ENCODE data around the gene TASP1. TPM values are rescaled to one million over a fixed set of nuclear protein-coding genes. Genes with fewer than 3 reads are reported as not detected.

Gene TASP1
- total RNA-seq, 1 donor from 2014 or later = 9.0 TPM

GRCh38 chr20:13436530-13436929, 202.2 kb downstream of the TASP1 start:
- Mint-ChIP-seq H3K27me3 (ENCODE audit: unreplicated experiment) (no peaks in the 10 kb centered on the region), H3K4me1 (ENCODE audit: unreplicated experiment) (no peaks in the 10 kb centered on the region), H3K4me3 (ENCODE audit: unreplicated experiment) (no peak overlapping the region), H3K9me3 (ENCODE audit: unreplicated experiment) (peaks cover 16% of the 10 kb centered on the region), H3K36me3 (ENCODE audit: unreplicated experiment) (peaks cover 18% of the 10 kb centered on the region), H3K27ac (ENCODE audit: unreplicated experiment) (no peak overlapping the region)
- no peak for TF ChIP-seq CTCF (IDR thresholded peaks at IDR 0.05)
- no peak for DNase-seq (ENCODE audit: extremely low spot score, unreplicated experiment)

DNA sequence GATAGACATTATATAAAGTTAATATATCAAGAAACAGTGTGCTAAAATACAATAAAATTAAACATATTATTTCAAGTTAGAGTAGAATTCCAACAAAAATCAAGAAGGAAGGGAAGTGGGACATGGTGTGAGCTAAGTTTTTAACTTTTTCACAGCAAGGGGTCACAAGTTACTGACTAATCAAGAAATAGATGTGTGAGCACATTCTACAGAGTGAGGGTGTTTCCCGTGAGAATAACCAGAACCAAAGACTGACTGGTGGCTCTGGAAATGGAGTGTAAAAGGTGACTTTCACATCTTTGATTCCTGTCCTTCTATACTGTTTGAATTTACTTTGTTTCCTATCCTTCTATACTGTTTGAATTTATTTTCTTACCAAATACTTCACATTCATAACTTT, 206.6 kb downstream of the TASP1 start:
- Mint-ChIP-seq H3K27me3 (ENCODE audit: unreplicated experiment) (no peaks in the 10 kb centered on the region), H3K4me3 (ENCODE audit: unreplicated experiment) (no peak overlapping the region), H3K36me3 (ENCODE audit: unreplicated experiment) (peaks cover 9% of the 10 kb centered on the region), H3K27ac (ENCODE audit: unreplicated experiment) (no peak overlapping the region), H3K4me1 (ENCODE audit: unreplicated experiment) (no peaks in the 10 kb centered on the region), H3K9me3 (ENCODE audit: unreplicated experiment) (no peaks in the 10 kb centered on the region)
- no peak for TF ChIP-seq CTCF (IDR thresholded peaks at IDR 0.05)
- DNase-seq (ENCODE audit: extremely low spot score, unreplicated experiment) = no peak

GRCh38 chr20:13430346-13431002, 208.3 kb downstream of the TASP1 start:
- Mint-ChIP-seq H3K9me3 (ENCODE audit: unreplicated experiment) (no peaks in the 10 kb centered on the region), H3K4me1 (ENCODE audit: unreplicated experiment) (peaks cover 4% of the 10 kb centered on the region), H3K36me3 (ENCODE audit: unreplicated experiment) (peaks cover 9% of the 10 kb centered on the region), H3K27ac (ENCODE audit: unreplicated experiment) (no peak overlapping the region), H3K27me3 (ENCODE audit: unreplicated experiment) (no peaks in the 10 kb centered on the region), H3K4me3 (ENCODE audit: unreplicated experiment) (no peak overlapping the region)
- DNase-seq (ENCODE audit: extremely low spot score, unreplicated experiment) = no peak
- no peak for TF ChIP-seq CTCF (IDR thresholded peaks at IDR 0.05)

DNA sequence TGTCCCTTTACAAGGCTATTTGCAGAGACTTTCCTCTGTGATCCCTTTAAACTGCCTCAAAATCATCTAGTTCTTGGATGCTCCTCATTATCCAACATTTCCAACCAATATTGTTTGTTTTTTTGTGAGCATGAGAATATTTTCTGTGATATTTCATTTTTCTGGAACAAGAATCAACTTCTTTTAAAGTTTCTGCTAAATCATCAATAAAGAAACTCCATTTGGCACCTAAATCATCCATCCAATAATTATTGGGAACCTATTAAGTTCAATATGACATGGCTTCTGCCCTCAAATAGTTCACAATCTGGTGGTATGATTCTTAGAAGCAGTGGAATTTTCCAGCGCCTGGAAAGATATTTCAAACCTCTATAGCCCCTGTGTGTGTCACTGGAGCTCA, 210.0 kb downstream of the TASP1 start:
- no peak for DNase-seq (ENCODE audit: extremely low spot score, unreplicated experiment)
- no peaks in the 10 kb centered on the region for H3K27me3 Mint-ChIP-seq (ENCODE audit: unreplicated experiment)
- no peak for TF ChIP-seq CTCF (IDR thresholded peaks at IDR 0.05)
- no peaks in the 10 kb centered on the region for H3K9me3 Mint-ChIP-seq (ENCODE audit: unreplicated experiment)
- H3K4me1 Mint-ChIP-seq (ENCODE audit: unreplicated experiment) = peaks cover 11% of the 10 kb centered on the region
- no peak overlapping the region for H3K4me3 Mint-ChIP-seq (ENCODE audit: unreplicated experiment)
- no peak overlapping the region for H3K27ac Mint-ChIP-seq (ENCODE audit: unreplicated experiment)
- peaks cover 4% of the 10 kb centered on the region for H3K36me3 Mint-ChIP-seq (ENCODE audit: unreplicated experiment)

- DNase-seq (ENCODE audit: extremely low spot score, unreplicated experiment) = no peak
Observed at GRCh38 chr20:13426870-13427269, 211.9 kb downstream of the TASP1 start.

More at GRCh38 chr20:13426870-13427269, 211.9 kb downstream of the TASP1 start:
- H3K36me3 Mint-ChIP-seq (ENCODE audit: unreplicated experiment) = no peaks in the 10 kb centered on the region
- peaks cover 11% of the 10 kb centered on the region for H3K4me1 Mint-ChIP-seq (ENCODE audit: unreplicated experiment)
- no peak overlapping the region for H3K4me3 Mint-ChIP-seq (ENCODE audit: unreplicated experiment)
- H3K27me3 Mint-ChIP-seq (ENCODE audit: unreplicated experiment) = no peaks in the 10 kb centered on the region
- no peaks in the 10 kb centered on the region for H3K9me3 Mint-ChIP-seq (ENCODE audit: unreplicated experiment)
- TF ChIP-seq CTCF (IDR thresholded peaks at IDR 0.05) = no peak
- H3K27ac Mint-ChIP-seq (ENCODE audit: unreplicated experiment) = no peak overlapping the region
